ENCODE data around the gene TRA2B.
A peak's percentile ranks its signal among the peaks of the same experiment; 100 is the strongest.

Gene TRA2B

GRCh38 chr3:185937689-185938374 lies at the start of gene TRA2B:
Gene TRA2B (minus strand): TSS chr3:185938014. CDS start chr3:185937860, 154 bp downstream.
- no peaks in the 10 kb centered on the region for H3K36me3 ChIP-seq (ENCODE audit: control insufficient read depth in 1 of 2, insufficient read depth in 2 of 2, low read length in 2 of 2)
- peak within 1 kb of the TSS; percentile 98 to 100 for H3K9ac ChIP-seq (ENCODE audit: low read depth in 1 of 2, low read length in 2 of 2)
- H3K4me1 ChIP-seq (ENCODE audit: control insufficient read depth in 1 of 2, insufficient read depth in 2 of 2, low read length in 2 of 2): peaks cover 19 to 24% of the 10 kb centered on the region in 2 donors
- no peaks in the 10 kb centered on the region for H3K9me3 ChIP-seq (ENCODE audit: control insufficient read depth in 1 of 2, low read length in 2 of 2)
- no peaks in the 10 kb centered on the region for H3K27me3 ChIP-seq (ENCODE audit: control insufficient read depth in 1 of 2, insufficient read depth in 2 of 2, low read length in 2 of 2)
- peak within 1 kb of the TSS; percentile 93 to 99 for H3K4me3 ChIP-seq (ENCODE audit: low read depth in 1 of 2, low read length in 2 of 2)
- peak within 1 kb of the TSS; percentile 100 for H3K27ac ChIP-seq (ENCODE audit: low read depth, low read length)

- H3K27me3 ChIP-seq (ENCODE audit: control insufficient read depth in 1 of 2, insufficient read depth in 2 of 2, low read length in 2 of 2): peaks cover 0 to 4% of the 10 kb centered on the region in 2 donors
- H3K4me1 ChIP-seq (ENCODE audit: control insufficient read depth in 1 of 2, insufficient read depth in 2 of 2, low read length in 2 of 2): peaks cover 0 to 4% of the 10 kb centered on the region in 2 donors
- no peak overlapping the region for H3K9ac ChIP-seq (ENCODE audit: low read depth in 1 of 2, low read length in 2 of 2)
- H3K9me3 ChIP-seq (ENCODE audit: control insufficient read depth in 1 of 2, low read length in 2 of 2): no peaks in the 10 kb centered on the region
- no peaks in the 10 kb centered on the region for H3K36me3 ChIP-seq (ENCODE audit: control insufficient read depth in 1 of 2, insufficient read depth in 2 of 2, low read length in 2 of 2)
- H3K4me3 ChIP-seq (ENCODE audit: low read depth in 1 of 2, low read length in 2 of 2): no peak overlapping the region
- no peak overlapping the region for H3K27ac ChIP-seq (ENCODE audit: low read depth, low read length)
Observed at GRCh38 chr3:185986198-185986777, 48.5 kb upstream of the TRA2B start.

- Histone ChIP-seq H3K4me3 (ENCODE audit: low read depth in 1 of 2, low read length in 2 of 2) (no peak overlapping the region), H3K4me1 (ENCODE audit: control insufficient read depth in 1 of 2, insufficient read depth in 2 of 2, low read length in 2 of 2) (peaks cover 0 to 4% of the 10 kb centered on the region in 2 donors), H3K36me3 (ENCODE audit: control insufficient read depth in 1 of 2, insufficient read depth in 2 of 2, low read length in 2 of 2) (no peaks in the 10 kb centered on the region), H3K9ac (ENCODE audit: low read depth in 1 of 2, low read length in 2 of 2) (no peak overlapping the region), H3K27ac (ENCODE audit: low read depth, low read length) (no peak overlapping the region), H3K27me3 (ENCODE audit: control insufficient read depth in 1 of 2, insufficient read depth in 2 of 2, low read length in 2 of 2) (peaks cover 0 to 4% of the 10 kb centered on the region in 2 donors), H3K9me3 (ENCODE audit: control insufficient read depth in 1 of 2, low read length in 2 of 2) (no peaks in the 10 kb centered on the region)
Observed at GRCh38 chr3:185984203-185984602, 46.4 kb upstream of the TRA2B start.

DNA sequence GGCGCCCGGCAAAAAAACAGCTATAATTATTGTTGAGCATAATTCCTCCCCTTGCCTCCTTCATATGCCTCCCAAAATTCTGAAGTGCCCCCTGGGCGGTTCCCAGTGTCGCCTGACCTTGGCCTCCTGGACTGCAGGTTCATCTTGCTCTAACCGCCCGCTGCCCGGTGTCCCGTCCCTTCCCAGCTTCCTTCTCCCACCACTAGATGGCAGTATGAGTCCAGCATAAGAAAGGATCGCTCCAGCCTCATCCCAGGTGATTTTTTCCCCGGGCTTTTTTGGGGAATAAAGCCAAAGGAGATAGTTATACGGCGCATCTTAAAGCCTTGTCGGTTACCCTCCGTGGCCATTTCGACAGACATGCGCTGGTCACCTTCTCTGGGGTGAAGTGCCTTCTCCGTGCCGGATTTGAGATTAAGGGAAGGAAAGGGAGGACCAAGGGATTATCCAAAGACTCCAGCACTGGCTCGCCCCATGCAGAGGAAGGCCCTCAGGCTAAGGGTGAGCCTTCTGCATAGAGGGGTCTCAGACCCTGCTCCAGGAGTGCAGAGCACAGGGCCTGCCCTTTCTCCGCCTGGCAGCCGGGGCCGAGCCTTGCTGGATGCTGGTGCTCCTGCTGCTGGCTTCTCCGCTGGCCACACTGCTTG lies 45.8 kb upstream of the TRA2B start:
- no peaks in the 10 kb centered on the region for H3K9me3 ChIP-seq (ENCODE audit: control insufficient read depth in 1 of 2, low read length in 2 of 2)
- H3K36me3 ChIP-seq (ENCODE audit: control insufficient read depth in 1 of 2, insufficient read depth in 2 of 2, low read length in 2 of 2): no peaks in the 10 kb centered on the region
- H3K27me3 ChIP-seq (ENCODE audit: control insufficient read depth in 1 of 2, insufficient read depth in 2 of 2, low read length in 2 of 2): peaks cover 0 to 4% of the 10 kb centered on the region in 2 donors
- H3K9ac ChIP-seq (ENCODE audit: low read depth in 1 of 2, low read length in 2 of 2): no peak overlapping the region
- H3K27ac ChIP-seq (ENCODE audit: low read depth, low read length): no peak overlapping the region
- H3K4me1 ChIP-seq (ENCODE audit: control insufficient read depth in 1 of 2, insufficient read depth in 2 of 2, low read length in 2 of 2): peaks cover 0 to 4% of the 10 kb centered on the region in 2 donors
- no peak overlapping the region for H3K4me3 ChIP-seq (ENCODE audit: low read depth in 1 of 2, low read length in 2 of 2)

GRCh38 chr3:185982632-185983031 lies 44.8 kb upstream of the TRA2B start:
- Histone ChIP-seq H3K27me3 (ENCODE audit: control insufficient read depth in 1 of 2, insufficient read depth in 2 of 2, low read length in 2 of 2) (peaks cover 0 to 4% of the 10 kb centered on the region in 2 donors), H3K4me3 (ENCODE audit: low read depth in 1 of 2, low read length in 2 of 2) (no peak overlapping the region), H3K36me3 (ENCODE audit: control insufficient read depth in 1 of 2, insufficient read depth in 2 of 2, low read length in 2 of 2) (no peaks in the 10 kb centered on the region), H3K27ac (ENCODE audit: low read depth, low read length) (no peak overlapping the region), H3K9ac (ENCODE audit: low read depth in 1 of 2, low read length in 2 of 2) (no peak overlapping the region), H3K4me1 (ENCODE audit: control insufficient read depth in 1 of 2, insufficient read depth in 2 of 2, low read length in 2 of 2) (peaks cover 0 to 4% of the 10 kb centered on the region in 2 donors), H3K9me3 (ENCODE audit: control insufficient read depth in 1 of 2, low read length in 2 of 2) (no peaks in the 10 kb centered on the region)

DNA sequence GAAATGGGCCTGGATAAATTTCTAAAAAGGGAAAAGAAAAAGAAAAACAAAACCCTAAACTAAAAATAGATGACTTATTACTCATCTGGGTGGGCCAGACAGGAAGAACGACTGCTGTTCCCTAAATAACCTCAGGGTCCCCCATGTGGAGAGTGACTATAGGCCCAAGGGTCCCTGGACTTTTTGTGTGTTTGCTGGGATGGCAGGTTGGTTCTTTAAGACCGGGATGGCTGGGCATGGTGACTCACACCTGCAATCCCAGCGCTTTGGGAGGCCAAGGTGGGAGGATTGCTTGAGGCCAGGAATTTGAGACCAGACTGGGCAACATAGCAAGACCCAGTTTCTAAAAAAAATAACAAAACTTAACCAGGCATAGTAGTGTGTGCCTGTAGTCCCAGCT lies 43.8 kb upstream of the TRA2B start:
- H3K36me3 ChIP-seq (ENCODE audit: control insufficient read depth in 1 of 2, insufficient read depth in 2 of 2, low read length in 2 of 2): no peaks in the 10 kb centered on the region
- peaks cover 0 to 4% of the 10 kb centered on the region in 2 donors for H3K27me3 ChIP-seq (ENCODE audit: control insufficient read depth in 1 of 2, insufficient read depth in 2 of 2, low read length in 2 of 2)
- peaks cover 0 to 4% of the 10 kb centered on the region in 2 donors for H3K4me1 ChIP-seq (ENCODE audit: control insufficient read depth in 1 of 2, insufficient read depth in 2 of 2, low read length in 2 of 2)
- H3K4me3 ChIP-seq (ENCODE audit: low read depth in 1 of 2, low read length in 2 of 2): no peak overlapping the region
- no peaks in the 10 kb centered on the region for H3K9me3 ChIP-seq (ENCODE audit: control insufficient read depth in 1 of 2, low read length in 2 of 2)
- H3K27ac ChIP-seq (ENCODE audit: low read depth, low read length): no peak overlapping the region
- H3K9ac ChIP-seq (ENCODE audit: low read depth in 1 of 2, low read length in 2 of 2): no peak overlapping the region

DNA sequence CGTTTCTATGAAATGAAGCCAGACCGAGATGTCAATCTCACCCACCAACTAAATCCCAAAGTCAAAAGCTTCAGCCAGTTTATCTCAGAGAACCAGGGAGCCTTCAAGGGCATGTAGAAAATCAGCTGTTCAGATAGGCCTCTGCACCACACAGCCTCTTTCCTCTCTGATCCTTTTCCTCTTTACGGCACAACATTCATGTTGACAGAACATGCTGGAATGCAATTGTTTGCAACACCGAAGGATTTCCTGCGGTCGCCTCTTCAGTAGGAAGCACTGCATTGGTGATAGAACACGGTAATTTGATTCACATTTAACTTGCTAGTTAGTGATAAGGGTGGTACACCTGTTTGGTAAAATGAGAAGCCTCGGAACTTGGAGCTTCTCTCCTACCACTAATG lies 41.9 kb upstream of the TRA2B start:
- Histone ChIP-seq H3K4me1 (ENCODE audit: control insufficient read depth in 1 of 2, insufficient read depth in 2 of 2, low read length in 2 of 2) (peaks cover 0 to 4% of the 10 kb centered on the region in 2 donors), H3K27ac (ENCODE audit: low read depth, low read length) (no peak overlapping the region), H3K4me3 (ENCODE audit: low read depth in 1 of 2, low read length in 2 of 2) (no peak overlapping the region), H3K9me3 (ENCODE audit: control insufficient read depth in 1 of 2, low read length in 2 of 2) (no peaks in the 10 kb centered on the region), H3K9ac (ENCODE audit: low read depth in 1 of 2, low read length in 2 of 2) (no peak overlapping the region), H3K27me3 (ENCODE audit: control insufficient read depth in 1 of 2, insufficient read depth in 2 of 2, low read length in 2 of 2) (peaks cover 0 to 4% of the 10 kb centered on the region in 2 donors), H3K36me3 (ENCODE audit: control insufficient read depth in 1 of 2, insufficient read depth in 2 of 2, low read length in 2 of 2) (peaks cover 0 to 2% of the 10 kb centered on the region in 2 donors)

- Histone ChIP-seq H3K4me3 (ENCODE audit: low read depth in 1 of 2, low read length in 2 of 2) (no peak overlapping the region), H3K36me3 (ENCODE audit: control insufficient read depth in 1 of 2, insufficient read depth in 2 of 2, low read length in 2 of 2) (peaks cover 0 to 2% of the 10 kb centered on the region in 2 donors), H3K27me3 (ENCODE audit: control insufficient read depth in 1 of 2, insufficient read depth in 2 of 2, low read length in 2 of 2) (peaks cover 0 to 4% of the 10 kb centered on the region in 2 donors), H3K9ac (ENCODE audit: low read depth in 1 of 2, low read length in 2 of 2) (no peak overlapping the region), H3K9me3 (ENCODE audit: control insufficient read depth in 1 of 2, low read length in 2 of 2) (no peaks in the 10 kb centered on the region), H3K4me1 (ENCODE audit: control insufficient read depth in 1 of 2, insufficient read depth in 2 of 2, low read length in 2 of 2) (peaks cover 0 to under 1% of the 10 kb centered on the region in 2 donors), H3K27ac (ENCODE audit: low read depth, low read length) (no peak overlapping the region)
Observed at GRCh38 chr3:185978516-185978915, 40.7 kb upstream of the TRA2B start.

DNA sequence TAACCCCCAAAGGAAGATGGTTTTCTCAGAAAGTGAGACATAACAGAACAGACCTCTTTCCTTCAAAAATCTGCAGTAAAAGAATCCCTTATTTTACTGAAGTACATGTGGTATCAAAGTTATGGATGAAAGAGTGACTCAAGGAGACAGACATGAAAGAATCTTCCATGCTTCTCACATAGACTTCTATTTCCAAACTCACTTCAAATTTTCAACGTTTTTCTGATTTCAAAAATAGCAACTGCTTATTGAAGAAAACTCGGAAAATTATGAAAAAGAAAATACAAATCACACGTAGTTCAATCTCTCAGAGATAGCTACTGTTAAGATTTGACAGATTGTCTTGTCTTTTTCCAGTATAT lies 39.8 kb upstream of the TRA2B start:
- Histone ChIP-seq H3K4me1 (ENCODE audit: control insufficient read depth in 1 of 2, insufficient read depth in 2 of 2, low read length in 2 of 2) (no peaks in the 10 kb centered on the region), H3K9me3 (ENCODE audit: control insufficient read depth in 1 of 2, low read length in 2 of 2) (no peaks in the 10 kb centered on the region), H3K27ac (ENCODE audit: low read depth, low read length) (no peak overlapping the region), H3K27me3 (ENCODE audit: control insufficient read depth in 1 of 2, insufficient read depth in 2 of 2, low read length in 2 of 2) (peaks cover 0 to under 1% of the 10 kb centered on the region in 2 donors), H3K36me3 (ENCODE audit: control insufficient read depth in 1 of 2, insufficient read depth in 2 of 2, low read length in 2 of 2) (peaks cover 0 to 2% of the 10 kb centered on the region in 2 donors), H3K9ac (ENCODE audit: low read depth in 1 of 2, low read length in 2 of 2) (no peak overlapping the region), H3K4me3 (ENCODE audit: low read depth in 1 of 2, low read length in 2 of 2) (no peak overlapping the region)

DNA sequence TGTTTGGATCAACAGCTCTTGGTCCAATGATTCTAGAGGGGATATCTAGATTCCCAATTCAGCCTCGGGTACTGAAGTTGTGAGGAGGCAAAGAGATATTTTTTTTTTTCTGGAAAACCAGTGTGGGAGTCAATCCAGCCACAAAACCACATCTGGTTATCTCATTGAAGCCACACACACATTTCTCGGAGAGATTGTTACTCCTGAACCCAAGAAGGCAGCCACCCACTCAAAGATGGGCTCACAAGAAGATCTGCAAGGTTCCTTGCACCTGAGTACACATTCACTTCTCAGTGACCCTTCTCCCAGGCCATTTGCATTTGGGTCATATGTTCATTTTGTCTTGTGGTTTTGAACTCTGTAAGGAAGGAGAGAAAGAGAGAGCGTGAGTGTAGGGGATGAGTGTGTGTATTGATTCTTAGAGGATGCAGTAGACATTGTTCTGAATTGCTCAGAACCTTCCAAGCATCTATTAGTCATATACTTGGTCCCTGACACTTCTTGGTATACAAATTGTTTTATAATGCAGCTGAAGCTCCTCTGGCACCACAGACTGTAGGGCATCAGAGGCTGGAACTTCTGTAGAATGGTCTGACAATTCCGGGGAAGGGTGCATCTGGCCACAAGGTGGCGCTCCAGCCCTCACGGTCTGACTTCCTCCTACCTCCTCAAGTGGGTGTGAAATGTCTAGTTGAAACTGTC lies 39.3 kb upstream of the TRA2B start:
- Histone ChIP-seq H3K9me3 (ENCODE audit: control insufficient read depth in 1 of 2, low read length in 2 of 2) (no peaks in the 10 kb centered on the region), H3K27me3 (ENCODE audit: control insufficient read depth in 1 of 2, insufficient read depth in 2 of 2, low read length in 2 of 2) (no peaks in the 10 kb centered on the region), H3K4me3 (ENCODE audit: low read depth in 1 of 2, low read length in 2 of 2) (no peak overlapping the region), H3K27ac (ENCODE audit: low read depth, low read length) (no peak overlapping the region), H3K9ac (ENCODE audit: low read depth in 1 of 2, low read length in 2 of 2) (no peak overlapping the region), H3K36me3 (ENCODE audit: control insufficient read depth in 1 of 2, insufficient read depth in 2 of 2, low read length in 2 of 2) (peaks cover 0 to 2% of the 10 kb centered on the region in 2 donors), H3K4me1 (ENCODE audit: control insufficient read depth in 1 of 2, insufficient read depth in 2 of 2, low read length in 2 of 2) (no peaks in the 10 kb centered on the region)
